T-helper 1 cell (primary cell): ENCODE measurements around the gene KRT7.

Source experiments
- DNase-seq, 5 donors: peaks; one replicate each; pipeline ENCODE4 v3.0.0-alpha.2; 2012 to 2020
- total RNA-seq, 4 donors: gene quantifications; one replicate each; lab custom pipeline; 2026; lab: John Stamatoyannopoulos, UW

Gene KRT7
- 0 to 0.30 (median 0.10) reads per million in 4 donors for total RNA-seq

DNA sequence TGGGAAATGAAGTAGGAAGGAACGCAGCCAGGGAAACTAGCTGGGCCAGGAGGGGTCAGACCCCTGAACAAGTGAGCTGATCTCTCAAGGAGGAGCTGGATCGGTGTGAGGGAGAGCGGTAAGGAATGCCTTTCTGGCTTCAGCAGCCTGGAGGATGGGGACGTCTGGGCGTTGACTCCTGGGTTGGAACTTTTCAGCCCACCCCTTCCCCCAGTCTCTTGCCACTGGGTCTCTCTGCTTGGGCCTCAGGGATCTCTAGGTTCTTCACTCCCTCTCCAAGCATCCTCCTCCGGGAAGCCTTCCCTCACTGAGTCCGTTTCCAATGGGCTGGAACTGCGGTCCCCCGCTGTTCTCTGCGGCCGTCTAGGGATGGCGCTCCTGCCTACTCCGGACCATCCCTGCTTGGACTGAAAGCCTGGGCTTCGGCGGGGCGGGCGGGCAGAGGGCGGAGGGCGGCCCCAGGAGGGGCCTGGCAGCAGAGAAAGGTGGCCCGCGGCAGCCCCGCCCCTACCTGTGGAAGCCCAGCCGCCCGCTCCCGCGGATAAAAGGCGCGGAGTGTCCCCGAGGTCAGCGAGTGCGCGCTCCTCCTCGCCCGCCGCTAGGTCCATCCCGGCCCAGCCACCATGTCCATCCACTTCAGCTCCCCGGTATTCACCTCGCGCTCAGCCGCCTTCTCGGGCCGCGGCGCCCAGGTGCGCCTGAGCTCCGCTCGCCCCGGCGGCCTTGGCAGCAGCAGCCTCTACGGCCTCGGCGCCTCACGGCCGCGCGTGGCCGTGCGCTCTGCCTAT lies at the start of gene KRT7:
KRT7 (plus strand) TSS at position 570 of the 788 bp plus-strand sequence; CDS start at position 624, 54 bp downstream.
- no peak for DNase-seq

DNA sequence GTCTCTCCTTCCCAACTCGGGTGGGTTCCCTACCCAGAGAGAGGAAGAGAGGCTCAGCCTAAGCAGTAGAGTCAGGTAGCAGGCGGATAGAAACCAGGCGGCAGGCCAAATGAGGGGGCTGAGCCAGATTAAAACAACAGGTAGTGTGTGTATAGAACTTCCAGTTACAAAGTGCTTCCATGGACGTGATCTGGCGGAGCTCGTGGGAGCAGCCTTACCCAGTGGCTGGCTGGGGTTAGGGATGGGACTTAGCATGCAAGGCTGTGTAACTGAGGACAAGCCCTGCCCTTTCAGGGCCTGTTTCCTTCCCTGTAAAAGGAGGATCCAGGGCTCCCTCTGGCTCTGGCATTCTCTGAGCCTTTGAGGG lies 49.5 kb upstream of the KRT7 start:
- no peak for DNase-seq

DNA sequence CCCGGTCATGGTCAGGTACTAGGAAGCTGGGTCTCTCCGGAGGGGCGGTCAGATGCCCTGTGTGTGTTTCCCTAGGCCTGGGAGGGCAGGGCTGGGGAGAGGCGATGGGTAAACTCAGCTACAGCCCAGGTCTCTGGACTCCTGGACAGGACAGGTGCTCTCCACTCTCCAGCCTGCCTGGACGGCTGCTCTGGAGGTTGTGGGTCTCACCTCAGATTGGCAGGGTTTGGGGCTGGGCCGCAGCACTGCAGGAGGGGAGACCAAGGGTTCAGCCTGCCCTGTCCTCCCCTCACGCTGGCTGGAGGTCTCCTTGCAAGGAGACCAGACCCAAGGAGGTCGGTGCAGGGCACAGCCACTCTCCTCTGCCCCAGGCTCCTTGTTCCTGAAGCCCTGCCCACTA lies 49.1 kb upstream of the KRT7 start:
- no peak for DNase-seq

DNA sequence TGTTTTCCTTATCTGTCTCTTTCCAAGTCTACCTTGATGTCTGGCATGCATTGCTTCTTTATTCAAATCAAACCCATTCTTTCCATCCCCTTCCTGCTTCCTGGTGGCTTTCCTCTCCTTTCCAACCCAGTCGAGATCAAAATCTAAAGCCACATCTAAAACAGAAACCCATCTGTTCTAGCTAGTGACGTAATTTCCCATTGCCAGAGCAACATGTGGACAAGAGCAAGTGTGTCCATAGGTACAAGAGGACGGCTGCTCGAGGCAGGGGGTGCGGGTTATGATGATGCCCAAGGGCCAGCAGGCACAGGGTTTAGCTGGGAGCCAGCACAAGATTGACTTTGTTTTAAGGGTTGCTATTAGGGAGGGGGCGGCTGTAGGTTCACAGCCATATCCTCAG lies 48.2 kb upstream of the KRT7 start:
- DNase-seq = no peak

DNA sequence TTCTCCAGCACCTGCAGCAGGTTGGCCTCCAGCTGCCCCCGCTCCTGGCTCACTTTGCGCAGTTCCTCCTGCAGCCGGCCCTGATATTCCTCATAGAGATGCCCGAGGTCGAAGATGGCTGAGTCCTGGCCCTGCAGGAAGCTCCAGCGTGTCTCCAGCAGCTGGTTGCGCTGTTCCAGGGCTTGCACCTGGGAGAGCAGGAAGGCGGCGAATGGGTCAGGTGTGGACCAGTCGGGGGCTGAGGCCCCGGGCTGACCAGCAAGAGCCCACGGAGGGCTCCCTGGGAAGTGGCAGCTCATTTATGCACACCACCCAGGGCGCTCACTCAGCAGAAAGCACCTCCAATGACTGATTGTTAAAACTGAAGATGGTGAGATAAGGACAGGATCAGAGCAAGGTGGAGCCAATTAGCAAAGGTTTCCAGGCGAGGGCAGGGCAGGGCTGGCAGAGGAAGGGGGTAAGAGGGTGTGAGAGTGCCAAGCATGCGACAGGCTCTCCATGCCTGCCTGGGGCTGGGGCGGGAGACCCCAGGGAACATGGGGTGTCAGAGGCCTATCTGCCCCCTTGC lies 47.6 kb upstream of the KRT7 start:
- no peak for DNase-seq

DNA sequence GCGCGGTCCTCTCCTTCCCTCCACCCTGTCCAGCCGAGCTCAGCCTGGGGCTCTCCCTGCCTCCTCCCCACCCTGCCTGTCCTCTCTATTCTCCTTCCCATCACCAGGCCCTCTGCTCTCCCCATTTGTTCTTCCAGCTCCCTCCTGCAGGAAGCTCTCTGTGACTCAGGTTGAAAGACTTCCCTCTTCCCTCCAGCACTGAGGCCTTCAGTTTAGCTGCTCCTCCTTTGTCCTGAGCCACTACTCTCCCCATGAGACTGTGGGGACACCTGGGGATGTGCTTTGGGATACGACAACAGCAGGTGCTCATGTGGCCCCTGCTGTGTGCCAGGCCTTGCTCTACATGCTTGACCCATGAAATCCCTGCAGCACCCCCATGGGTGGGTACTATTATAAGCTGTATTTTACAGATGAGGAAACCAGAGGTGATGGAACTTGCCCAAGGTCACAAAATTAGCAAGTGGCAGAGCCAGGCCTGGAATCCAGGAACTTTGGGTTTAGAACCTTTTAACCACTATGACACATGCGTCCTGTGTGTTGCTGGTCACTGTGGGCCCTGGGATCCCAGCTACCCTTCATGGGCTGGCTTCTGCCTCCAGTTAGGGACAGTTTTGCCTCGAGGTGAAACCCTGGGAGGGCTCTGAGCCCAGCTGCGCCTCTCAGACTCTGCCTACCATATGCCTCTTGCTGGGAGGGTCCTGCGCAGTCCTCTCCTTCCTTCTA lies 46.8 kb upstream of the KRT7 start:
- no peak for DNase-seq

DNA sequence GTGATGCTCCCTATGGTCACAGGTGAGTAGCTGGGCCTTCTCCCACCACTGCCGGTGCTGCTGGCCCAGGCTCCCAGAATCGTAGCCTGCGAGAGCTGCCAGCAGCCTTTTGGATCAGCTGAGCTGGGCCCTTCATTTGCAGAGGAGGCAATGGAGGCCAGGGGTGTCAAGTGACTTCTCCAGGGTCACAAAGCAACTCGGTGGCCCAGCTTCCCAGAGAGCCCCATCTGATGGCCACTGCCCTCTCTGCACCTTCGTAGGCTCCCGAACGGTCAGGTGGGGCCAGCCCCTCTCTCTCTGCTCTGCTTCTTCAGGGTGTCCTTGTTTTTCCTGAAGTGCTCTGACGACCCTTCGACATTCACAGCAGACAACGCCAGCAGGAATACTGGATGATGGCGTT lies 45.8 kb upstream of the KRT7 start:
- DNase-seq = no peak

DNA sequence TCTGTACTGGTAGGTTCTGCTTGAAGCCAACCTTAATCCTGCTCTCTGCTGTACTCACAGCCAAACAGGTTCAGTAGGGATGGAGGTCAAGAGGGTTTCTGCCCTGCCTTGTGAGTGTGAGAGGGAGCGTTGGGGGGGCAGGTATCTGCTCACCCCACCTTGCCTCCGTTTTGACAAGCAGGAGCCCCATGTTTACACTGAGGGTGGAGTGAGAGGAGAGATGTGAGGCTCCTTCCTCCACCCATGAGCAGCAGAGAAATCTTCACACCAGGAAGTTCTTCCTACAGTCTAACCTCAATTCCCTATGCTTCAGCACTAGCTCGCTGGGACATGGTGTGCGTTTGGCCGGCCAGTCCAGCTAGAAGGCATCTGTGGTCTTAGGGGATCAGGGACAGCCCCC lies 45.4 kb upstream of the KRT7 start:
- DNase-seq = no peak

DNA sequence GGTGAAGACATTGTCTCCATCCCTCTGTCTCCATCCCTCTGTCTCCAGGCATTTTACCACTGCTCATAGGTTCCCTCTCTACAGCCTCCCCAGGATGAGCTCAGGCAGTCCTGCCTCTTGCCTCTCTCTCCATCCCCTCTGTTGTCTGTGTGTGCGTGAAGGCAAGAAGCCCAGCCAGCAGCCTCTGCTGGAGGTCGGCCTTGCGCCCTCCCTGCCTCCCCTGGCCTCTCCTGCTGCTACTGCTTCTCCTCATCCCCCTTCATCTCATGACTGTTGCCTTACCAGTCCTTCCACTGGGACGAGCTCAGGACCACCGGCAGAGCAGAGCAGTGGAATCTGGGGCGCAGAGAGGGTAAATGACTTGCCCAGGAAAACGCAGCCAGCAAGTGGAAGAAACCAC lies 44.4 kb upstream of the KRT7 start:
- no peak for DNase-seq

DNA sequence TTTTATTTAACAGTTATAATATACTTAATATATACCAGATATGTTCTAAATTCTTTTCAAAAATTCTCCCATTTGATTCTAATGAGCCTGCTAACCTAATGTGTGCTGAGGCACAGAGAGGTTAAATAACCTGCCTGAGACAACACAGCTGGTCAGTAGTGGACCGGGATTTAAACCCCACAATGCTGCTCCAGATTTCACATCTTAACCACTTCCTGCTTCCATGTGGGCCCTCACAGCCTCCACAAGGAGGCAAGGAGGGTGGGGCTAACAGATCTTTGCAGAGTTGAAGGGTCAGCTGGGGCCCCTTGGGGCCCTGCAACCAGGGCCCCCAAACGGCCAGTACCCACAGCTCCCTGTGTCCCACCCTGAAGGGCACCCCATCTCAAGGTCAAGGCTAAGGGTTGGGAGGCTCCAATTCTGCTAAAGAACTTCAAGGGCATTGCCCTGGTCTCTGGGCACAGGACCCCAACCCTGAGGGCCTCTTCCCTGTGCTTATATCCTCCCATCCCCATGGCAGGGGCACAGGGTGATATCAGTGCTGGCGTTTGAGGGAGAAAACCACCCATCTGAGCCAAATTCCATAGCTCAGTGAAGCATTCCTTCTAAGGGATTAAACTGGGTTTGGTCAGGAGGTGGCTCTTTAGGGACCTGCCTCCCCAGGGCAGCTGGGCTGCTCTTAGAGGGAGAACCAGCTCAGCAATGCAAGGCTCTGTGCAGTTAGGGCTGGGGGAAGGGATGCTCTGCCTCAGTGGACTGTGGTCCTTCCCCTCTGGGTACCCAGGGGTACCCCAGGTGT lies 43.5 kb upstream of the KRT7 start:
- DNase-seq = no peak

DNA sequence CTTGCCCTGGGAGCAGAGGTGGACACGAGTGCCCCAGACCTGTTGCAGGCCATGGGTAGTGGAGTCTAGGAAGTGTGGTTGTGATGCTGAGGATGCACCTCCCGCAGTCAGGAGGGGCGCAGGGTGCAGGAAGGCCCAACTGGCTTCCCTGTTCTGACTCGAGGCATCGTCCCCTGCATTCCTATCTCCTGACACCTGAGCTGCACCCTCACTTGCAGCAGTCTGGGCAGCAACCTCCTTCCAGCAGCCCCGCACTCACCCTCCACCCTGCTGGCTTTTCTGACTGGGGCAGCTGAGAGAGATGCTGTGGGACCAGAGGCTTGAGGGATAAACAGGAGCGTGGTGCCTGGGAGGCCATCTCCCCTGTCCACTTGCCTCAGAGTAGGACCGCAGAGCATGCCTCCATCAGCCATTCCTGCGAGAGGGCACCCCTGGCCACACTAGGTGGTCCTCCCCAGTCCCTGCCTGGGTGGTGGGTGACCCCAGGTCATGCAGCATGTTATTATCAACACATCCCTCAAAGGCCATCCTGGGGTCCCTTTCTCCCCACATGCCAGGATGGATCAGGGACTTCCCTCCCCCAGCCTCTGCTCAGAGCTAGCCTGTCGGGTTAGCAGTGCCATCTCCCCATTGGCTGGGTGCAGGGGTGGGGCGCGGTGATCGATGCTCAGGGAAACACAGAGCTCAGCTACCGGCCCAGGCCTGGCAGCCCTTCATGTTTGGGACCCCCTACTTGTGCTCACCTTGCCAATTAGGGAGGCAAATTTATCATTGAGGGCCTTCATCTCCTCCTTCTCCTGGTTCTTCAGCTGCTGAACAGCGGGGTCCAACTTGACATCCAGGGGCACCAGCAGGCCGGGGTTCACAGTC lies 41.9 kb upstream of the KRT7 start:
- no peak for DNase-seq

DNA sequence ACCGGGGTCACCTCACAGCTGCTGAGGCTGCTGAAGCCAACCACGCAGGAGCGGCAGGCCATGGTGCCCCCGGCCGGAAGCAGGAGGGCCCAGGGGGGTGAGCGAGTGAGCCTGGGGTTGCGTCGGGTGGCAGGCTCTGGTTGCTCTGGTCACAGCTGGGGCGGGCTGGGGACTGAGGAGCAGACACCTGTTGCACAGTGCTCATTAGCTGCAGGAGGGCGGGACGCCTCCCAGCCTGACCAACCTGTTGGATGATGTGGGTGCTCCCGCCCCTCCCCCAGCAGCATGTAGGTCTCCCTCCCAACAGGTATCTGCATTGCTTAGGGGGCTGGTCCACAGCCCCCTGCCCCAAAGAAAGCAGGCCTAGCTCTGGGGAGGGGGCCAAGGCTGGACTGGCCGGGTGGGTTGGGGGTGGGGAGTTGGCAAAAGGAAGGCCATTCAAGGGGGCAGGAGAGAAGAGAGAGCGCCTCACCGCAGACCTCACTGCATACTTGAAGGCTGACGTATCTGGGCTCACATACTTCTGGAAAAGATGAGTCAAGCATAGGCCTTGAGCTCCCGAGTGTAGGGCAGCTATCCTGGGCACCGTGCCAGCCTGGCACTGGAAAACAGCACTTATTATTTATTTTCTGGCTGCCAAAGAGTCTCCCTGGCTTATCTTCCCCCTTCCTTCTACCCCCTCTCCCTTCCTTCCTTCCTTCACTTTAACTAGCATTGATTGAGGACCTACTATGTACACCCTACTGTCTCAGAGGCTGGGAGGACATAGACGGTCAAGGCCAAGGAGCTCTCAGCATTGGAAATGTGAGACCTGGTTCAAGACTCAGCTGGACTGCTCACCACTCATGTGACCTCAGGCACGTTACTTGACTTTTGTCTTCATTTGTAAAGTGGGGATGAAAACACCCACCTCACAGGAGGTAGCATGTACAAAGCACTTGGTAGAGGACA lies 40.9 kb upstream of the KRT7 start, which contains the start of gene KRT80:
KRT80 (minus strand) TSS at position 174 of the 951 bp plus-strand sequence; CDS start at position 62, 112 bp downstream.
- DNase-seq = no peak

DNA sequence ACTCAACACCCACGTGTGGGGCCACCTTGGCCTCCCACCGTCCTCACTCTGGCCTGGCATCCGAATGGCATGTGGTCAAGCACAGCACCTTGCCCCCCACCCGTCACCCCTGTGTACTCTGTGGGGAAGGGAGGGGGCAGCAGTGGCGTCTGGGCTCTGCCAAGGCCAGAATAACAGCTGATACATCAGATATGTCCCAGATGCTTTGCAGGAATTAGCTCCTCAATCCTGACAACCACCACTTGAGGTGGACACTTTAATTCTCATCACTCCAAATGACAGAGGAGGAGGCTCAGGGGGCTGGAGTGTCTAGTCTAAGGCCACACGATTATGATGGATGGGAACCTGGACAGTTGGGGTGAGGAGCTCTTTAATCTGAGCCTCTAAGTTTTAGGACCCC lies 39.5 kb upstream of the KRT7 start:
- no peak for DNase-seq

DNA sequence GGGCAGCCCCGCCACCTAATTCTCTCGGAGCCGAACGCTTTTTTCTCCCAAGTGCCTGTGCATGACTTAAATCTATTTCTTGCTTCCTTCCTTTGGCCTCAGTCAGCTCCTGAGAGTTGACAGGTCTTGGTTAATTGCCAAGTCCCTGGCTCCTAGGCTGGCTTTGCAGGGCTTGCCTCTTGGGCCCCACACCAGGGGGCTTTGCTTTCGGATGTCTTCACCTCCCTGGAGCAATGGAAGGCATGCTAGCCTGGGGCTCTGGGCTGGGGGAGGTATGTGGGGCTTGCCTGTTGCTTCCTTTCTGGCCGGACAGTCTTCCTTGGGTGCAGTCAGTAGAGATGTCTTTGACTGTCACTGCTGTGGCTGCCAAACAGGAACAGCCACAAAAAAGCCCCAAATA lies 39.1 kb upstream of the KRT7 start:
- no peak for DNase-seq

DNA sequence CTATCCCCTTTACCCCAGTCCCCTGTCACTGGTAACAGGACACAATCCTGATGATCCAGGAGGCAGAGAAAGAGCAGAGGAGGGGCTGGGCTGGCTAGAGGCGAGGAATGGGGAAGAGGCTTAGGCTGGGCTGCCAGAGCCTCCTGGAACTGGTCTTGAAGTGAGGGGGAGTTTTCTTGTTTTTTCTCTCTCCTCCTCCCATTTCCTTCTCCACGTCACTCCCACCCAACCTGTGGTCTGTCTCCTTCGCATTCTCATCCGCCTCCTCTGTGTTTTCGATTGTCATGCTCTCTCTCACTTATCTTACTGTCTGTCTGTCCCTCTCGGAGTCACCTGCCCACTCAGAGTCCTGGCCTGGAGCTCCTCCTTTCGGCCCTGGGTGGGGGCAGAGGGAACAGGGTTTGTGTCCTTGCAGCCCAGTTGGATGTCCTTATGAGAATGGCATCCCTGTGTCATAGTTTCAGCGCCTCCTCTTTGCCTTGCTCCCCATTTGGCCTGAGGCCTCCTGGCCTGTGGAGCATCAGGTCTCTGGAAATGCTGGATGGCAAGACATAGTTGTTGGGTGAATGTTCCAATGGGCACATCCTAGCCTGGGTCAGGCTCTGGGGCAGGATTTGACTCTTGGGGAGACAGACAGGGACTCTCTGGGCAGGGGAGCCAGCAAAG lies 37.8 kb upstream of the KRT7 start:
- DNase-seq = no peak

DNA sequence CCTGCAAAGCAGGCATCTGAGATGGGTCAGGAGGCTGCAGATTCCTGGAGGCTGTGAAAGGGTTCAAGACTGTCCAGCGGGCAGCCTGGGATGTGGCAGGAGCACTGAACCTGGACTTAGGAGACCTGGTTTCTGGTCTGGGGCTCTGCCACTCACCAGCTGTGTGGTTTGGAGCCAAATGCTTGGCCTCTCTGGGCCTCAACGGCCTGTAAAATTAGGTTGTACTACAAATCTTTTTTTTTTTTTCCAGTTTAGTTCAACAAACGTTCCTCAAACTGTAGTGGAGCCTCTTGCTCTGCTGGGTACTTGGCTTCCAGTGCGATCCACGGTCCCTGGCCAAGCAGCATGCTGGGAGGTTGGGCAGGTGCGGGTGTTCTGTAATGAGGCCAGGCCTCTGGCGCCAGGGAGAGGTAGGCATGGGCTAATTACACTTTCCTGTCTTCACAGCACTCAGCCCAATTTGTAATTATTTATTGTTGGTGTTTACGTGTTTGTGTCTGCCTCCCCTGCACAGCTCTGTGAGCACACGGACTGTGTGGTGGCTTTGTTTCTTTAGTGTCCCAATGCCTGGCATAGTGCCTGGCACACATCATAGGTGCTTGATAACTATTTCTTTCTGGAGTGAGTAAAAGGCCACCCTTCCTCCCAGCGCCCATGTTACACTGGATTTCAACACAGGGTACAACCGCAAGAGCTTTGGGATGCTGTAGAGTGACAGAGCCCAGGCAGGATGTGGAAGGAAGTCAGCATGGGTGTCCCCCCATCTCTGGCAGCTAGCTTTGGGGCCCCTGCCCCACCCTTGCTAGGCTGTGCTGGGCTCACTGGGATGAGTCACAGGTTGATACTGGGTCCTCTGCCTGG lies 35.4 kb upstream of the KRT7 start:
- DNase-seq = no peak

DNA sequence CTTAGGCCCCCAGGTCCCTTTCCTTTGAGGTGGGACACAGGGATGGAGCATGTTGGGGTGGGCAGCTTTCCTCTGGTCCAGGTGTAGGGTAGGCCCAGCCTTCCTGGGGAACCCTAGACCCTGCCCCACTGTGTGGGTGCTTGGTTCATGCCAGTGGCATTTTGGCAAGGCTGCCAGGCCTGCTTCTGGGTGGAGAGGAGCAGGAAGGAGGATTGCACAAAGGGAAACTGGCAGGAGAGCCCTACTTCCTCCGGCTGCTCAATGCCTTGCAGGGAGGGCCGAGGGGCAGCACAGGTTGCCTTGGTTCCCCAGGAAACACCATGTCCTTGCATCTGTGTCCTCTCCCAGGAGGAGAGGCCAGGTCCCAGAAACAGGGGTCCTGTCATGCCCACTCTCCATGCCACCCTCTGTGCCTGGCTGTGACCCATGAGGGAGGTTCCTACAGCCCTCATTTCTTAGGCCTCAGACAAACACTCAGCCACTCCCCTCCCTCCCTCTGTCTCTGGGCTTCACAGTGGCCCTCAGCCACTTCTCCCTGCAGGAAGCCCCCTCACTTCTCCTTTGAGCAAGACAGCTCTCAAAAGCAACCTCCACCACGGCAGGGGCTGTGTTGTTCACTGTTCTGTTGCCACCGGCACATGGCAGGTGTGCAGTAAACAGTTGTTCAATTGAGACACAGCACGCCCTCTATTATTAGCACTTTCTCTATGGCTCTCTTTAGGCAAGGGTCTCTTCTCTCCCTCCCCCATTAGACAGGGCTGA lies 34.4 kb upstream of the KRT7 start:
- DNase-seq = no peak

DNA sequence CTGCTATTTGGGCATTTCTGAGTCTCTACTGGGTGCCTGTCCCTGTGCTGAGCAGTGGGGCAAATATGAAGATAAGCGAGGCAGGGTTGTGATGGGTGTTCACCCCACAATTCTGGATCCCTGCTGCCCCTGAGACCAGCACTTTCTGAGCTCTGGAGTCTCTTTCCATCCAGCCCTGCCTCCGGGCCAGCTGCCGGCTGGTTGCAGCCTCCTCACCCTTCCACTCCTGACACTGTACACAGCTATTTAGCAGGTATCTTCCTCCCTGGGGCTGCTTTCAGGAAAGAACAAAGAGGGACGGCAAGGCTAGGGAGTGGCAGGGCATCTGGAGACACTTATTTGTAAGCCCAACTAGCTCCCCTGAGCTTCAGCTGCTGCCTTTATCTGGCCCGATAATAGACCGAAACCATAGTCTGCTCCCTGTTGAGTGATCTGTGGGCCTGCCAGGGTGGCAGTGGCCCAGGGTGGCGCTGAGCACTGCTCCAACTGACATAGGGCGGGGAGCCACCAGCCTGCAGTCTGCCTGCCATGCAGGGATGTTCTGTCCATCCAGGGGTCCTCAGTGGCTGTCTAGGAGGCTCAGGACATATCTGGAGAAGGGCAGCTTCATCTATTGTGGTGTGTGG lies 33.6 kb upstream of the KRT7 start:
- no peak for DNase-seq
